ENCODE data around the gene ANKRD17. TPM values are rescaled to one million over a fixed set of nuclear protein-coding genes. Genes with fewer than 3 reads are reported as not detected.

The ANKRD17 gene
- total and polyA plus RNA-seq, 2 donors (not counting 3 experiments of a cell fraction or from before 2014, with no cell fraction given), result 33.3 to 64.4 TPM

DNA sequence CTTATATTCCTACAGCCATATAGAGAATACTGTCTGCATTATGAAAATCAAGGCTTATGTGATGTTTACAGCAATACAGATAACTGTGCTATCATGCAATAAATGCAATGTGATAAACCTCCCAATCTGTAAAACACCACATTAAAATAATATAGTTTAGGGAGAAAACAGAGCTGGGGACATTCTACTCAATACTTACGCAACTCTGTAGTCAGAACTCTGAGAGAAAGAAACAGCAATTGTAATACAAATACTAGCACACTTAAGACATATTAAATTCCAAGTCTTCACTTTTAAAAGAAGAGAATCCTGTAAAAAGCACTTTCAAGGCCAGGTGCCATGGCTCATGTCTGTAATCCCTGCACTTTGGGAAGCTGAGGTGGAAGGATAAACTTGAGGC is 61.4 kb downstream of the ANKRD17 start:
- dilution Hi-C loops (cut with MboI; ENCODE audit: extremely low pct_ligation_motif_present, low sequenced_read_pairs) (no loop called here), intact Hi-C loops (cut with micrococcal nuclease) (no loop called here)
- Histone ChIP-seq H3K36me3 (ENCODE audit: control insufficient read depth in 2 of 2, extremely low read depth in 1 of 2, insufficient read depth in 2 of 2, low read length in 2 of 2) (no peaks in the 10 kb centered on the region), H3K9me1 (replicated peaks; ENCODE audit: control insufficient read depth, extremely low read depth, insufficient read depth, low read length) (no peaks in the 10 kb centered on the region), H3K4me1 (ENCODE audit: control insufficient read depth, extremely low read depth, insufficient read depth, low read length) (no peaks in the 10 kb centered on the region), H2AFZ (ENCODE audit: low read depth, low read length) (no peak overlapping the region), H3K4me3 (replicated peaks in 1 of 3; ENCODE audit: insufficient read depth in 1 of 3, low read depth in 1 of 3, low read length in 3 of 3) (no peak overlapping the region), H3K79me2 (ENCODE audit: control insufficient read depth, insufficient read depth, low read length) (peaks cover 88% of the 10 kb centered on the region), H4K20me1 (replicated peaks; ENCODE audit: control insufficient read depth, extremely low read depth, insufficient read depth, low read length) (peaks cover 9% of the 10 kb centered on the region), H3K9ac (replicated peaks; ENCODE audit: extremely low read depth, insufficient read depth, low read length) (no peak overlapping the region), H3K9me3 (replicated peaks; ENCODE audit: control insufficient read depth, insufficient read depth, low read length) (no peaks in the 10 kb centered on the region), H3K27me3 (ENCODE audit: control insufficient read depth in 2 of 2, insufficient read depth in 2 of 2, low read length in 2 of 2) (no peaks in the 10 kb centered on the region), H3K4me2 (ENCODE audit: insufficient read depth, low read length) (no peak overlapping the region), H3K27ac (ENCODE audit: insufficient read depth, low read depth, low read length) (no peak overlapping the region)
- POLR2A ChIA-PET, result no interaction called here
- TF ChIP-seq EZH2 (IDR thresholded peaks at IDR 0.05; ENCODE audit: borderline replicate concordance, low read depth, low read length, severe bottlenecking), result no peak
- TF ChIP-seq, protein P1, sequence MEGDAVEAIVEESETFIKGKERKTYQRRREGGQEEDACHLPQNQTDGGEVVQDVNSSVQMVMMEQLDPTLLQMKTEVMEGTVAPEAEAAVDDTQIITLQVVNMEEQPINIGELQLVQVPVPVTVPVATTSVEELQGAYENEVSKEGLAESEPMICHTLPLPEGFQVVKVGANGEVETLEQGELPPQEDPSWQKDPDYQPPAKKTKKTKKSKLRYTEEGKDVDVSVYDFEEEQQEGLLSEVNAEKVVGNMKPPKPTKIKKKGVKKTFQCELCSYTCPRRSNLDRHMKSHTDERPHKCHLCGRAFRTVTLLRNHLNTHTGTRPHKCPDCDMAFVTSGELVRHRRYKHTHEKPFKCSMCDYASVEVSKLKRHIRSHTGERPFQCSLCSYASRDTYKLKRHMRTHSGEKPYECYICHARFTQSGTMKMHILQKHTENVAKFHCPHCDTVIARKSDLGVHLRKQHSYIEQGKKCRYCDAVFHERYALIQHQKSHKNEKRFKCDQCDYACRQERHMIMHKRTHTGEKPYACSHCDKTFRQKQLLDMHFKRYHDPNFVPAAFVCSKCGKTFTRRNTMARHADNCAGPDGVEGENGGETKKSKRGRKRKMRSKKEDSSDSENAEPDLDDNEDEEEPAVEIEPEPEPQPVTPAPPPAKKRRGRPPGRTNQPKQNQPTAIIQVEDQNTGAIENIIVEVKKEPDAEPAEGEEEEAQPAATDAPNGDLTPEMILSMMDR (IDR thresholded peaks at IDR 0.05; ENCODE audit: extremely low read depth in 1 of 2, insufficient read depth in 1 of 2, low read depth in 1 of 2, low read length in 2 of 2), result no peak
- TF ChIP-seq, protein P2, sequence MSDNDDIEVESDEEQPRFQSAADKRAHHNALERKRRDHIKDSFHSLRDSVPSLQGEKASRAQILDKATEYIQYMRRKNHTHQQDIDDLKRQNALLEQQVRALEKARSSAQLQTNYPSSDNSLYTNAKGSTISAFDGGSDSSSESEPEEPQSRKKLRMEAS (IDR thresholded peaks at IDR 0.05; ENCODE audit: insufficient read depth, insufficient read length), result no peak
- BruUV-seq (replicated peaks), result no TSS peak
- CTCF ChIA-PET, result interaction anchor here (1.1 to 2.4 kb wide), 3 partner anchors 8 to 60 kb away, joined by 3 to 14 read pairs (median 8); no protein-coding TSS in a partner anchor
- FAIRE-seq (no peak), DNase-seq (ENCODE audit: low read depth, low spot score) (no peak)

DNA sequence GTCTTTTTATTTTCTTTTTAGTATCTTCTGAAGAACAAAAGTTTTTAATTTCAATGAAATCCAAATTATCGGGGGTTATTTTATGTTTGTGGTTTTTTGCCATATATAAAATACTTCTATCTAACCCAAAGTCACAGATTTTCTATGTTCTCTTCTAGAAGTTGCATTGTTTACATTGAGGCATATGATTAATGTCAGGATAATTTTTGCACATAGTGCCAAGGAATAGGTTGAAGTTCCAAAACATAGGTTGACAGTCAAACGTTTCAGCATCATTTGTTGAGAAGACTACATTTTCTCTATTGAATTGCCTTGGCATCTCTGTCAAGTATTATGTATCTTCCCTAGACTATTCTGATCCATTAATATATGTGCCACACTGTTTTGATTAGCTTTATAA is 64.5 kb downstream of the ANKRD17 start:
- dilution Hi-C loops (cut with MboI; ENCODE audit: extremely low pct_ligation_motif_present, low sequenced_read_pairs), result no loop called here
- H3K9ac ChIP-seq (replicated peaks; ENCODE audit: extremely low read depth, insufficient read depth, low read length), result no peak overlapping the region
- FAIRE-seq, result no peak
- intact Hi-C loops (cut with micrococcal nuclease), result no loop called here
- H3K4me2 ChIP-seq (ENCODE audit: insufficient read depth, low read length), result no peak overlapping the region
- peaks cover 6% of the 10 kb centered on the region for H4K20me1 ChIP-seq (replicated peaks; ENCODE audit: control insufficient read depth, extremely low read depth, insufficient read depth, low read length)
- no peaks in the 10 kb centered on the region for H3K27me3 ChIP-seq (ENCODE audit: control insufficient read depth in 2 of 2, insufficient read depth in 2 of 2, low read length in 2 of 2)
- TF ChIP-seq MYC (IDR thresholded peaks at IDR 0.05; ENCODE audit: low read depth, low read length) (no peak), JUN (IDR thresholded peaks at IDR 0.05; ENCODE audit: borderline replicate concordance, insufficient read depth, insufficient read length, low read depth) (no peak), GATA2 (IDR thresholded peaks at IDR 0.05; ENCODE audit: insufficient read depth, insufficient read length, low read depth, low read length) (no peak), POLR2AphosphoS5 (IDR thresholded peaks at IDR 0.05; ENCODE audit: insufficient read depth, low read depth, low read length) (no peak), POLR2A (IDR thresholded peaks at IDR 0.05; ENCODE audit: low read depth, low read length) (no peak)
- TF ChIP-seq, protein P2 (IDR thresholded peaks at IDR 0.05; ENCODE audit: insufficient read depth, insufficient read length), result no peak
- peaks cover 86% of the 10 kb centered on the region for H3K79me2 ChIP-seq (ENCODE audit: control insufficient read depth, insufficient read depth, low read length)
- no peak overlapping the region for H3K27ac ChIP-seq (ENCODE audit: insufficient read depth, low read depth, low read length)
- ChIA-PET POLR2A (no interaction called here), CTCF (no interaction called here)
- no peak for DNase-seq (ENCODE audit: low read depth, low spot score)
- H3K4me1 ChIP-seq (ENCODE audit: control insufficient read depth, extremely low read depth, insufficient read depth, low read length), result peaks cover 5% of the 10 kb centered on the region
- H3K36me3 ChIP-seq (ENCODE audit: control insufficient read depth in 2 of 2, extremely low read depth in 1 of 2, insufficient read depth in 2 of 2, low read length in 2 of 2), result no peaks in the 10 kb centered on the region
- no peaks in the 10 kb centered on the region for H3K9me1 ChIP-seq (replicated peaks; ENCODE audit: control insufficient read depth, extremely low read depth, insufficient read depth, low read length)
- H3K9me3 ChIP-seq (replicated peaks; ENCODE audit: control insufficient read depth, insufficient read depth, low read length), result no peaks in the 10 kb centered on the region
- H2AFZ ChIP-seq (ENCODE audit: low read depth, low read length), result no peak overlapping the region
- BruUV-seq (replicated peaks), result no TSS peak
- H3K4me3 ChIP-seq (replicated peaks in 1 of 3; ENCODE audit: insufficient read depth in 1 of 3, low read depth in 1 of 3, low read length in 3 of 3), result no peak overlapping the region
